GM19467 (cell line): ENCODE measurements around the gene DNAAF3.
"Not testable (repeated sequence)": the region's sequence is repeated elsewhere in the genome, so short reads cannot be mapped to it uniquely, and the experiment has no call there.

Experiments
- ATAC-seq: cut with Tn5 transposase; IDR thresholded peaks from one replicate; pipeline ENCODE4 v1.9.1; 2021; ENCODE audit warnings: mild to moderate bottlenecking, moderate library complexity; ENCODE audit not compliant: unreplicated experiment

The DNAAF3 gene

GRCh38 chr19:55155784-55156183 lies 10.6 kb downstream of the DNAAF3 start:
- not testable (repeated sequence) for ATAC-seq

- no peak for ATAC-seq
Observed at GRCh38 chr19:55153652-55154264, 12.7 kb downstream of the DNAAF3 start.

GRCh38 chr19:55152017-55152416 lies 14.4 kb downstream of the DNAAF3 start:
- no peak for ATAC-seq

GRCh38 chr19:55149078-55150003 lies 17.1 kb downstream of the DNAAF3 start, which contains the start of gene TNNT1:
Gene TNNT1, minus strand, starts transcription at chr19:55149206. Its CDS starts 2,049 bp downstream, at chr19:55147157.
- ATAC-seq: no peak

GRCh38 chr19:55147545-55148251 lies 18.7 kb downstream of the DNAAF3 start:
- ATAC-seq: no peak

GRCh38 chr19:55146705-55147273 lies 19.6 kb downstream of the DNAAF3 start:
- ATAC-seq: no peak

GRCh38 chr19:55146078-55146704 lies 20.2 kb downstream of the DNAAF3 start:
- ATAC-seq: no peak

GRCh38 chr19:55145232-55145631 lies 21.2 kb downstream of the DNAAF3 start:
- no peak for ATAC-seq

- no peak for ATAC-seq
Observed at GRCh38 chr19:55141696-55142095, 24.7 kb downstream of the DNAAF3 start.

- no peak for ATAC-seq
Observed at GRCh38 chr19:55137915-55138314, 28.5 kb downstream of the DNAAF3 start.

GRCh38 chr19:55136399-55137102 lies 29.9 kb downstream of the DNAAF3 start:
- no peak for ATAC-seq

- ATAC-seq: no peak
Observed at GRCh38 chr19:55134736-55135135, 31.7 kb downstream of the DNAAF3 start.

- no peak for ATAC-seq
Observed at GRCh38 chr19:55133639-55134444, 32.6 kb downstream of the DNAAF3 start.

- ATAC-seq: no peak
Observed at GRCh38 chr19:55132453-55133129, 33.8 kb downstream of the DNAAF3 start.

- no peak for ATAC-seq
Observed at GRCh38 chr19:55131421-55131820, 35.0 kb downstream of the DNAAF3 start.

- ATAC-seq: no peak
Observed at GRCh38 chr19:55119053-55119452, 47.4 kb downstream of the DNAAF3 start.

GRCh38 chr19:55118401-55118991 lies 47.9 kb downstream of the DNAAF3 start:
- no peak for ATAC-seq

- ATAC-seq: peak; percentile 89
Observed at GRCh38 chr19:55117663-55118391, 48.6 kb downstream of the DNAAF3 start.
